Stimulated activated CD8-positive, alpha-beta memory T cell treated with anti-CD3 and anti-CD28 coated beads, Interleukin-7, amount 100 ng/mL, for 24 hours (primary cell): ENCODE results near the gene RNF19B.

Experiments
- DNase-seq: peaks from one replicate; pipeline ENCODE4 v3.0.0-alpha.2; 2020; ENCODE audit warnings: low read depth

RNF19B gene

DNA sequence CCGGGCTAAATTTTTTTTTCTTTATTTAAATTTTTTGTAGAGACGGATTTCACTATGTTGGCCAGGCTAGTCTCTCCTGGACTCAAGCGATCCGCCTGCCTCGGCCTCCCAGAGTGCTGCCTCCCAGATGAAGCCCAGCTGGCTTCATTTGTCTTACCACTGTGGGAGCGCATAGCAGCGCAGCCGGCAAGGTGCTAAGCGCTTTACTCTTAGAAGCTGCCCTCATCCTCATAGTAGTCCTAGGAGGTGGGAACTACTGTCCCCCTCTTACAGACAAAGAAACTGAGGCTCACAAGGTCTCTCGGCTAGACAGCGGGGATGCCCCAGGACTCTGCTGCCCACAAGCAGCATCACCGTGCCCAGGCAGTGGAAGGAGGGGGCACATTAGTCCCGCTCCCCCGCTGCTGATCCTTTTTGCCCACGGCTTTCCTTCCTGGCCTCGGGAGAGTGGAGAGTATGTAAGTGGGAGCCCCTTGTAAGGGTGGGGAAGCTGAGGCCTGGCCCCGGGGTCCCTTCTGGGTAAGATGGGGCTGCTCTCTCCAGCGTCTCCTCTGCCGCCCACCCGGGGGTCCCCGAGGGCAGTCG lies 64.1 kb downstream of the RNF19B start:
- DNase-seq, result no peak

DNA sequence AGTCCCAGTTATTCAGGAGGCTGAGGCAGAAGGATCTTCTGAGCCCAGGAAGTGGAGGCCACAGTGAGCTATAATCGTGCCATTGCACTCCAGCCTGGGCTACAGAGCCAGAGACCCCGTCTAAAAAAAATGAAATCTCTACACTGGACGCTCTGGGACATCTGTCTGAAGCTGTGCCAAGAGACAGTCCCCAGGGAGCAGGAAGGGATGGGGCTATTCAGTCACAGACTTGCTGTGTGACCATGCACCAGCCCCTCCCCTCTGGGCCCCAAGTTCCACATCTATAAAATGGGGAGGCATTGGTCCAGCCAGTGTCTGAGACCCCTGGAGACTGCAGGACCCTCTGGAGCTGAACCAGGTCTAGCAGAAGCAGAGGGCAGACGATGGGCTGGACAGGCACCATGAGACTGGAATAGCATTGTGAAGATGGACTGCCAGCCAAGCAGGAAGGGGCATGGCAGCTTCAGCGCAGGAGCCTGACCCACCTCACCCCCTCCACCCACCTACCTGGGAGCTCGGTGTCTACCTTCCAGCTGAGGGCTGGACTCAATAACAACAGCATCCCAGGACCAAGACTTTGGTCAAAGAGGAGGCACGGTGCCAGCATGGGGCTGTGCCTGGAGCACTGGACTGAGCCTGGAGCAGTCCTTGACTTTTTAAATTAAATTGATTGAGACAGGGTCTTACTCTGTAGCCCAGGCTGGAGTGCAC lies 64.9 kb downstream of the RNF19B start:
- no peak for DNase-seq

DNA sequence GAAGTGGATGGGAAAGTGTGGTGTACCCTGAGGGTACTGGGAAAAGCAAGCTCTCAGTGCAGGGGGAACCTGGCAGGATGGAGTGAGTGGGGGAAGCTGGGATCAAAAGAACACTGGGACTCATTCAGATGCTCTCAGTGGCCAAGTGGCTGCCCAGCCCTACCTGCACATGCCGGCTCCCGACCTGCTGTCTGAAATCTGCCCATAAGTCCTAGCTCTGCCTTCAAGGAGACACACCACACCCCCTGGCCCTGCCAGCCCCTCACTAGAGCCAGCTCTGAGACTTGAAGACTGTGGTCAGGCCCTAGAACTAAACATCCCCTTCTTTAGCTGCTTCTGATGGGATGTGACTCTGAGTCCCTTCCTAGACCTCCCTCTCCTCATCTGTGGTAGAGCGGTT lies 65.7 kb downstream of the RNF19B start:
- no peak for DNase-seq

DNA sequence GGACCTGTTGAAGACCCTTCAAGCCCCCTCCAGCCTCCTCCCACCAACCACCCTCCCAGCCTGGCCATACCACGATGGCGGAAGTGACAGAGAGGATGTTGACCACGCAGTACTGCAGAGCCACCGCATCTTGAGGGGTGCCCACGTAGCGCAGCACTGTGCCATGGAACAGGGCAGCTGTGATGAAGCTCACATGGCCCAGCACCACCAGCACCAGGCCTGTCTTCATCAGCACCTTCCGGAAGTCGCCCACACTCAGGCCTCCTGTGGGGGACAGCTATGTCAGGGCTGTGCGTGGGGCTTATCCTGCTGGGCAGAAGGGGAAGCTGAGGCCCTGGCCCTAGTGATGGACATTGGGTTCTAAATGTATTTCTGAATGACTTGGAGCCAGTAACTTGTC lies 66.6 kb downstream of the RNF19B start:
- no peak for DNase-seq

DNA sequence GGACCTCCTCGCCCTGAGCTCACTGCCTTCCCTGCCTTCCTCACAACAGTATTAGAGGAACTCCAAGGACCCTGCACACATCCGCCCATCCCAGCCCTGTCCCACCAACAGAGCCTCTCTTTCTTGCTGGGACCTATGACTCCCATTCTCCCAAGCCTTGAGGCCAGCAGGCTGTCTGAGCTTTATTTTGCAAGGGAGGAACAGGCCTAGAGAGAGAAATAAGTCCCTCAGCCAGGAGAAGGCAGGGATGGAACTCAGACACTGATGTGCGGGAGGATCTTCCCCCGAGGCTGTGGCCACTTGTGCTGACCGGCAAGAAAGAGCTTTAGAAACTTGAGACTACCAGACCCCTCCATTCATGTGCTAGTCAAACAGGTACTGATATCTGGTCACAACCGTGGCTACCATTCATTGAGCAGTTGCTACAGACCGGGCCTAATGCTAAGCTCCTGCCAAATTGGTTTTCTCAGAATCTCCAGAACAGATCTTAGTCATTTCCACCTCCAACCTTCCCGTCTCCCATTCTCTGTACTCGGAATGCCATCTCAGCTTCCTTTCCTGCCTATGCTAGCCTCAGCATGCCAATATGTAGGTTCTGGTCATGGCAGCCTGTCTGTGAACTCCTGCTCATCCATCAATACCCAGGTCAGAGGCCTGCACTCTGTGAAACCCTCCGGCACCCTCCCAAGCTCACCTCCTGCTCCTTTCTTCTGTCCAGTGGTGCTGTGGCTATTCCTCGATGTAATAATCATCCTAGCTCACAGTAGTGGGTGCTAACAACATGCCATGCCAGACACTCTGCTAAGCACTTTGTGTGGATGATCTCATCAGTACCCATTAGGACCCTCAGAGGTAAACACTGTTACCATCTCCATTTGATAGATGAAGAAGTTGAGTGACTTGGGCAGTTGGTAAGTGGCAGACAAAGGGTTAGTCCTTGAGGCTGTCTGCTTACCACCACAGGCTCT lies 67.2 kb downstream of the RNF19B start:
- DNase-seq, result no peak

DNA sequence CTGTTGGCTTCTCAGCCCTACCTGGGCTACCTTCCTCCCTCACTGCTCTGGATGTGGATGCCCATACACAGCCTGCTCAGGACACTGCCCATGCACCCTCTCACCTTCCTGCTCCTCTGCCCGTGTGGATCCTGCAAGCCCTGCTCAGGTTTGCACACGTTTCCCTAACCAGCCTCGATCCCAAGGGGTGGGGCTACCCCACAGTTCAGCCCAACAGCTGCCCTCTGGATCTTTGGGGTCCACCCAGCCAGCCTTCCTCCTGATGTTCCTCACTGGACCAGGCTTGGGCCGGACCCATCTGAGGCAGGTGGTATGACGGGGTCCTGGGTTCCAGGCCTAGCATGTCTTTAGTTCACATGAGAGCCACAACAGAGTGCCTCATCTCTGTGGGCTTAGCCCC lies 68.2 kb downstream of the RNF19B start:
- no peak for DNase-seq

DNA sequence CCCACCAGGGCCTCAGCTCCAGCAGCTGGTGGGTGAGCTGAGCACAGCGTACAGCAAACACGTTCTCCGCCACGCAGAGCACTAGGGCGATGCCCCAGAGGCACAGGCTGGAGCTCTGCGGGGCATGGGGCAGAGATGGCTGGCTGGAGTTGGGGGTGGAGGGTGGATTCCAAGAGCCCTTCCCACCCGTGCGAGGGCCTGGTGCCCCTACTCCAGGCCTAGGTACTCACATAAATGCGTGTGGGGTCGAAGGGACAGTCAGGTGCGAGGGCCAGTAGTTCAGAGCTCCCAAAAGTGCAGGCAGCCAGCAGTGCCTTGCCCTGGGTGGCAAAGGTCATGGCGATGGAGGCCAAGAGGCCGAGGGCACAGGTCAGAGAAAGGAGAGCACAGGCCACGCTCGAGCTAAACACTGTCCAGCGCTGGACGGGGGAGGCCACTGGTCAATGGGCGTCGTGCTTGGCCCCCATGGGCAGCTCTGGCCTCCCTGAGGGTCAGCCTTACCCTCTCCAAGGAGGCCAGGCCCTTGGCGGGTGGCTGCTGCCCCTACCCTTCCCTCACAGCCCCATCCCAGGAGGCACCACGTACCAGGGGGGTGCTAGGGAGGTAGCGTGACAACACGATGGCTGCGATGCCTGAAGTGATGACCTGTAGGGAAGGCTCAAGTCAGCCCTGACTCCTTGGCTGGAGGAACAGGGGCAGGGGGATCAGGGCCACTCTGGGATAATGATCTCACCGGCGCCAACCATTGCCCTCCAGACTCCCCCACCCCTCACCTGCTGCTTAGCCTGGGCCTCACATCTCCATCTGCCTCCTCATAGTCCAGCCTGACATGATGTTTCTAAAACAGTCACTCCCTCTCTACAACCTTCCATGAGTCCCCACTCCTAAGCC lies 69.0 kb downstream of the RNF19B start:
- no peak for DNase-seq

DNA sequence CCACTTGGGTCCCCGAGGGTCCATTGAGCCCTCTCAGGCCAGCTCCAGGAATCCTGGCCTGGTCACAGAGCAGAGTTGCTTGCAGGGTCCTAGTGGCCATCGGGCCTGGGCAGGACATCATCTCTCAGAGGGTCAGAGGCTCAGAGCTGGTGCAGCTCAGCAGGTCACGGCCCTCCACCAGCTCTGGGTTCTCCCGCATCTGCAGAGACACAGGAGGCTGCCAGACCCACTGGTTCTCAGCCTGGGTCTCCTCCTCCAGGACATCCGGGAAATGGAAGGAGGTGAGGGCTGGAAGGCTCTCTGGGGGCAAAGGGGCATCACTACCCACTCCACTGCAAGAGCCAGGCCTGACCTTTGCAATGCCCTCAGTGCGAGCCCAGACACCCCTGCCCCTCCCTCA lies 69.9 kb downstream of the RNF19B start:
- no peak for DNase-seq

DNA sequence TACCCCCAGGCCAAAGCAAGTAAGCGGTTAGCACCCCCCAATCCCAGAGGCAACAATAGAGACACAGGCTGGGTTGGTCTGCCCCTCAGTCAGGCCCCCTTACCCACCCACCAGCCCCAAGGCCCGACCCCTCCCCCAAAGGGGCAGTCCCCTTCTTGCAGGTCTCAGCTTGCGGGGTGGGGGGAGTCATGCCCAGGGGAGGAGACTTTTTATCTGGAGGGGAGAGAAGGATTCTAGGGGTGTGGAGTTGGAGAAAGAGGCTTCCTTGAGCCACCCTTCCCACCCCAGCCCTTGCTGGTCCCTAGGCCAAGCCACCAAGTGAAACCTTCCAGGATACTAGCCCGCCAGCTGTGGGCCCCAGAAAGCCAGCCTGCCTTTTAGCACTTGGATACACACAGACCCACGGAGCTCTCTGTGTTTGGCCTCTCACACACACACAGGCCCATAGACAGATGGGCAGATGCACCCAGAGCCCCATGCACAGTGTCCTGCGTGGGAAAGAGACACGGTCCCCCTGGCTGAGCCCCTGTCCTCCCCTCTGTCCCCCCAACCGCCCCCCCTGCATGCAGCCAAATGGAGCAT lies 70.5 kb downstream of the RNF19B start:
- no peak for DNase-seq

DNA sequence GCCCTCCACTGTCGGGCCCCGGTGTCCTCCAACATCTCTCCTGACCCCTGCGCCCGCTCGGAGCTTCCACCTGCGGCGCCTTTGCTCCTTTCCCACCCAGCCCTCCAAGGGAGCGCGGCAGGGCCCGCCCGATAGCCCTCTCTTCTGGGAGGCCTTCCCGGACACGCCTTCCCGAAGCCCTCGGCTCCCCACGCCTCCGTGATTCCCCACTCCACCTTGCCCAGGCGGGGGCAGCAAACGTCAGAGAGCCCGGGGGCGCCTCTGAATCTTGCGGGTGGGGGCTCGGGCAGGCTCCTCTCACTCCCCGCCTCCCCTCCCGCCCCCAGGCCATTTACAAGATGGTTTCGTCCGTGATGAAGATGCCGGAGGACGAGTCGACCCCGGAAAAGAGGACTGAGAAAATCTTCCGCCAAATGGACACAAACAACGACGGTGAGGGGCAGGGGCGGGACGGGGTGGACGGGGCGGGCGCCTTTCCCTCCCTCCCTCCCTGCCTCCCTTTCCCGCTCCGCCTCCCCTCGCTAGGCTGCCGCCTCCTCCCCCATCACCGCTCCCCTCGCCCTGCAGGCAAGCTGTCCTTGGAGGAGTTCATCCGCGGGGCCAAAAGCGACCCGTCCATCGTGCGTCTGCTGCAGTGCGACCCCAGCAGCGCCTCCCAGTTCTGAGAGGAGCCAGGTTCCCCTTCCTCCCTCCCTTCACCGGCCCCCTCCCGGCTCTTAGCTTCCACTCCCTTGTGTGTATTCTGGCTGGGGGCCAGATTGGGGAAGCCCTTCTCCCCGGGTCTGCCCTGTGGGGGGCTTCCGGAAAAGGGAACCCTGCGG lies 71.2 kb downstream of the RNF19B start:
- DNase-seq, result no peak

DNA sequence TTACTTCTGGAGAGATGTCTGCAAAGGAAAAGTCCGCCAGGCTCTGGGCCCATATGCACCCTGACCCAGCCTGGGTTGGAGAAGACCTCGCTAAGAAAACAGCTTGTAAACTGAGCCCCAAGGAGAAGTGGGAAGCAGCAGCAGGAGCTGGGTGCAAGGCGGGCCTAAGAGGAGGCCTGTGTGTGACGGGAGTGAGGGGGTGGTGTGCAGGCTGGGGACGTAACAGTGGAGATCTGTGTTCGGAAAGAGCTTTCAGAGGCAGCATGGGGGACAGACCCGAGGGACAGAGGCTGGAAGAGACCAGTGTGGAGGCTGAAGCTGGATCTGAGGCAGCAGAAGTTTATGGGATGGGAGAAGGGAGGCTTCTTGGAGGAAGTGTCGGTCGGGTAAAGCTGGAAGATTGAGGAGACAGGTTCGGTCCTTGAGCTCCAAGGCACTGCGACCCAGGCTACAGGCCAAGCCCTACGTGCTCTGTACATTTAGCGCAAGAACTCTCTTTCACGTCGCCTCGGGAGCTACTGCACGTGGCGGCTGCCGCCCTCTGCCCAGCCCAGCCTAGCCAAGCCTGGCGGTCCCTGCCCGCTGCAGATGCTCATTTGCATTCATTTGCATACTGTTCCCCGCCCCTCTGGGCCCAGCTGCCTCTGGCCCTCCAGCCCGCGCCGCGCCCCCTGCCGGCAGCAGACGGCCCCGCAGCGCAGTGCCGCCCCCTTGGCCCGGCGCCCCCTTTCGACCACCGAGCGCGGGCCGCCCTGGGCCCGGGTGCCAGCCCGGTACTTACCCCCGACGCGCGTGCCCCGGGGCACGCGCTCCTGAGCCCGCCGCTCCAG lies 72.0 kb downstream of the RNF19B start:
- no peak for DNase-seq

DNA sequence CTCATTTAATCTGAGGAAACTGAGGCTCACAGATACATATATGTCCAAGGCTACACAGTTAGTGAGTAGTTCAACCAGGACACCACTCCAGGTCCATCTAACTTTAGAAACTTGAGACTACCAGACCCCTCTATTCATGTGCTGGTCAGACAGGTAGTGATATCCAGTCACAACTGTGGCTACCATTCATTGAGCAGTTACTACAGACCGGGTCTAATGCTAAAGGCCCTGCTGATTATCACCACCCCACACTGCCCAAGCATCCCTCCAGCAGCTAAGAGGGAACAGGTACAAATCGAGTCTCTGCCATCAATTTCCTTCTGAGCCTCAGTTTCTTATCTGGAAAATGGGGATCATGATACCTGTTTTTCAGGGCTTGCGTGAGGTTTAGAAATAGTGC lies 73.0 kb downstream of the RNF19B start:
- no peak for DNase-seq

DNA sequence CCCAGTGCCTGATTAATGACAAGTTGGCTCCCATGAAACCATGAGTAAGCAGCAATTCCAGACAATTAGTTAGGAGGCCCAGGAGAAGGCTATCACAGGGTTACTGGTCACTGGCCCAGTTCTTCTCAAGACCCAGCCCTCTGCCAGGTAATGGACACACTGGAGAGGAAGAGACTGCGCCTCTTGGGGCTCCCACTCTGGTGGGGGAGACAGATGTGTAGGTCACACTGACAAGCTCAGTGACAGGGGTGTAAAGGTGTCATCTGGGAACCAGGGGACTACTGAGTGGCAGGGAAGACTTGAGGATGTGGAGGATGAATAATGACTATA lies 73.4 kb downstream of the RNF19B start:
- no peak for DNase-seq

DNA sequence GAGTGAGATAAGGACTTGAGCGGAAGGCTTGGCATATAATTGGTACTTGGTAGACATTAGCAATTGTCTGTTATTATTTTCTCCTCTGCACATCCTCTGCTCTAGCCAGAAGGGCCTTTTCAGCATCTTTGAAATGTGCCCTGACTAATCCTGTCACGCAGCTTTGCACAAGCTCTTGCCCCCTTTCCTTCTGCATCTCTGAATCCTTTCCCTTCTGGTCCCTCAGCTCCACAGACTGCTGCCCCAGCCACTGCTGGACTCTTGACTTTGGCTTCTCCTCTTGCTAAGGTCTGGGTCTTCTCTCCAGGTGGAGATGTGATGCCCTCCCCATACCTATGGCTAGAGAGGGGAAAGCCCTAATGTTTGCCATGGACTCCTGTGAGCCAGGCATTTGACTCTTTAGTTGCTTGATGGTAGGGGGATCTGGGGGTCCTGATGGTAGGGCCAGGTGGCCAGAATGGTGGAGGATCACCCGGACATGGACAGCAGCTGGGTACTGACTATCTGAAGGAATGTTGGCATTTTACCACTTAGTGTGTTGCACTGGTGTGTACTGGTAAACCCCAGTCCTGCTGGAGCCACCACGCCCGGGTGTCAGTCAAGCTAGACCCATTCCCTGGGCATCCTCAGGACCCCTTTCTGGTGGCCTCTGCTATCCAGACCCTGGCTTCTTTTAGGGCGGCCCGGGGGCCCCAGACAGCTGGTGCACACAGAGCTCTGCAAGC lies 73.9 kb downstream of the RNF19B start:
- DNase-seq, result no peak

DNA sequence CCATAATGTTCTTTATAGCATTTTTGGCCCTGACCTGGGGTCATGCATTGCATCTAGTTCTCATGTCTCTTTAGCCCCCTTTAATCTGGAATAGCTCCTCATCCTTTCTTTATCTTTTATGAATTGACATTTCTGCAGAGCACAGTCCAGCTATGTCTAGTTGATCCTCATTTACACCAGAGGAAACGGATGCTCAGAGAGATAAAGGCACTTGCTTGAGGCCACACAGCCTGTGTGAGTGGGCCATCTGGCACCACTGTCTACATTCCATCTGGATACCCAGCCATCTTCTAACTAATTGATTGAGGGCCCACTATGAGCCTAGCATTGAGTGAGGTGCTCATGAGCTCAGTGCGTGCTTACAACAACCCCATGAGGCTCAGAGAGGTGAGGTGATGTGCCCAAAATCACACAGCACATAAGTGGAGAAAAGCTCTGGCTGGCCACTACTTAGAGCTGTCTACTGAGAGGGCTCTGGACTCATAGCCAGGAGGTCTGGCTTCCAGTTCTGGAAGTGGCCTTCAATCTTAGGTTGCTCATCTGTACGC lies 74.8 kb downstream of the RNF19B start:
- DNase-seq, result no peak

DNA sequence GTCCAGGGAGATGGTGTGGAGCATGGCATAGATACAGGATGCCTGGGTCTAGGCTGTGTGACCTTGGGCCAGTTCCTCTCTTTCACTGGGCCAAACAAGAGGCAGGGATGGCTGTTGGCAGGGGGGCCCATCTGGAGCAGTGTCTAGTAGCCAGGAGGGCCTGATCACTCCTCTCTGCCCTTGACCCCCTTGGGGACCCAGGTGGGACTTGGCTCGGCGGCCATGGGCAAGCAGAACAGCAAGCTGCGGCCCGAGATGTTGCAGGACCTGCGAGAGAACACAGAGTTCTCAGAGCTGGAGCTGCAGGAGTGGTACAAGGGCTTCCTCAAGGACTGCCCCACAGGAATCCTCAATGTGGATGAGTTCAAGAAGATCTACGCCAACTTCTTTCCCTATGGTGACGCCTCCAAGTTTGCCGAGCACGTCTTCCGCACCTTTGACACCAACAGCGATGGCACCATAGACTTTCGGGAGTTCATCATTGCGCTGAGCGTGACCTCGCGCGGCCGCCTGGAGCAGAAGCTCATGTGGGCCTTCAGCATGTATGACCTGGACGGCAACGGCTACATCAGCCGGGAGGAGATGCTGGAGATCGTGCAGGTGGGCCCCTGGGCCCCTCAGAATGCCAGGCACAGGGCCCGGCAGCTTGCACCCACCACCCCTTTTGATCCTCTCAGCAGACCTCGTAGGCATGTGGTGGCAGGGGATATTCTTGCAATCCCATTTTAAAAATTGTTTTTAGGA lies 75.8 kb downstream of the RNF19B start:
- DNase-seq, result no peak

DNA sequence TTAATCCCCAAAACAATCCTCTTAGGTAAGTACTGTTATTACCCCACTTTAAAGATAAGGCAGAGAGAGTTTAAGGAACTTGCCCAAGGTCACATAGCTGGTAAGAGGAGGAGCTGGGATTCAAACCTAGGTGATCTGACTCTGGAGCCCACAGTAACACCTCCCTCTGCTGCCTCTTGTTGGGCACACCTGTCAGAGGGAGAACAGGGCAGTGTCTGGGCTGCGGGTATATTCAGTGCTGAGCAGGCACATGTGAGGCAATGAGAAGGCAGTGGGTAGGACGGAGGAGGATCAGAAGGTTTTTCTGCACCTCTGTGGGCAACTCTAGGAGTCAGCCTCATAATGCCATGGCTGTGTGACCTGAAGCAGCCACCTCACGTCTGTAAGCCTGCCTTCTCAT lies 76.5 kb downstream of the RNF19B start:
- no peak for DNase-seq

DNA sequence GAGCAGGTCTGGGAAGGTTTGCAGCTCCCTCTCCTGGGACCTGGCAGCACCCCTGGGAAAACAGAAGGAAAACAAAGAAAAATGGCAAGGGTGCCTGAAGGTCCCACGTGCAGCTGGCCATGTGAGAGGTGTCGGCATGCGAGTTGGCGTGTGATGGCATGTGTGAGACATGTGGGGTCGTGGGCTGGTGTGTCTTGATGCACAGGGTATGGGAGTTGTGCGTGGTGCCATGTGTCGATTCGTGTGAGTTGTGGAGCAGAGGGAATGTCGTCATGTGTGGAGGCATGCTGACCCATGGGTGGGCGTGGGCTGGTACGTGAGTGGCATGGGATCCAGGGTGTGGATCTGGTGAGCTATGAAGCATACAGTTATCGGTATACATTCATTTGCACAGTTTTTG lies 77.0 kb downstream of the RNF19B start:
- no peak for DNase-seq
